ENCODE measurements around the gene GAPVD1.

The GAPVD1 gene

GRCh38 chr9:125413579-125413978, 152.0 kb downstream of the GAPVD1 start:
- in situ Hi-C loops (cut with MboI; ENCODE audit: low sequenced_read_pairs, unreplicated experiment), result loop anchor here (25.0 kb wide), 2 partner anchors 324 to 999 kb away; partner anchors contain the start of gene PBX3
- TF ChIP-seq CTCF (IDR thresholded peaks at IDR 0.05; ENCODE audit: borderline replicate concordance, control extremely low read depth, extremely low read depth, insufficient read depth, missing control alignments), result no peak
- no peak for DNase-seq (ENCODE audit: low spot score)

- TF ChIP-seq CTCF (IDR thresholded peaks at IDR 0.05; ENCODE audit: borderline replicate concordance, control extremely low read depth, extremely low read depth, insufficient read depth, missing control alignments), result no peak
- DNase-seq (ENCODE audit: low spot score), result no peak
- in situ Hi-C loops (cut with MboI; ENCODE audit: low sequenced_read_pairs, unreplicated experiment), result loop anchor here (25.0 kb wide), 2 partner anchors 321 to 996 kb away; partner anchors contain the start of gene PBX3
Measured at GRCh38 chr9:125415583-125416460, 154.2 kb downstream of the GAPVD1 start.

GRCh38 chr9:125416517-125416916, 154.9 kb downstream of the GAPVD1 start:
- no peak for DNase-seq (ENCODE audit: low spot score)
- in situ Hi-C loops (cut with MboI; ENCODE audit: low sequenced_read_pairs, unreplicated experiment), result loop anchor here (25.0 kb wide), 2 partner anchors 321 to 996 kb away; partner anchors contain the start of gene PBX3
- TF ChIP-seq CTCF (IDR thresholded peaks at IDR 0.05; ENCODE audit: borderline replicate concordance, control extremely low read depth, extremely low read depth, insufficient read depth, missing control alignments), result no peak
